ENCODE data around the gene KRTAP13-1.

Gene KRTAP13-1

GRCh38 chr21:30439975-30440374, 44.1 kb downstream of the KRTAP13-1 start, which contains the start of gene KRTAP15-1:
TSS of gene KRTAP15-1 (plus strand) at chr21:30440275. CDS start at chr21:30440328, 53 bp downstream.
- TF ChIP-seq EP300 (IDR thresholded peaks at IDR 0.05; ENCODE audit: borderline replicate concordance): no peak
- no peak for TF ChIP-seq RAD21 (IDR thresholded peaks at IDR 0.05; ENCODE audit: low read depth)

- TF ChIP-seq RAD21 (IDR thresholded peaks at IDR 0.05; ENCODE audit: low read depth) (no peak), REST (IDR thresholded peaks at IDR 0.05; ENCODE audit: low read depth) (no peak), EGR1 (IDR thresholded peaks at IDR 0.05) (no peak), ZBTB7A (IDR thresholded peaks at IDR 0.05; ENCODE audit: low read depth) (no peak), CREB1 (IDR thresholded peaks at IDR 0.05; ENCODE audit: low read depth) (no peak), YY1 (IDR thresholded peaks at IDR 0.05; ENCODE audit: low read depth) (no peak), EP300 (IDR thresholded peaks at IDR 0.05; ENCODE audit: borderline replicate concordance) (no peak), TEAD4 (IDR thresholded peaks at IDR 0.05) (no peak), USF1 (IDR thresholded peaks at IDR 0.05) (no peak), CEBPB (IDR thresholded peaks at IDR 0.05) (no peak), FOXM1 (IDR thresholded peaks at IDR 0.05; ENCODE audit: borderline replicate concordance, low read depth) (no peak), TAF1 (IDR thresholded peaks at IDR 0.05; ENCODE audit: low read depth) (no peak), NFIC (IDR thresholded peaks at IDR 0.05) (no peak), MAX (IDR thresholded peaks at IDR 0.05) (no peak), TCF12 (IDR thresholded peaks at IDR 0.05; ENCODE audit: low read depth) (no peak)
Measured at GRCh38 chr21:30443226-30443625, 47.4 kb downstream of the KRTAP13-1 start.

GRCh38 chr21:30444204-30444603, 48.4 kb downstream of the KRTAP13-1 start:
- TF ChIP-seq EGR1 (IDR thresholded peaks at IDR 0.05) (no peak), ZBTB7A (IDR thresholded peaks at IDR 0.05; ENCODE audit: low read depth) (no peak), USF1 (IDR thresholded peaks at IDR 0.05) (no peak), RAD21 (IDR thresholded peaks at IDR 0.05; ENCODE audit: low read depth) (no peak), EP300 (IDR thresholded peaks at IDR 0.05; ENCODE audit: borderline replicate concordance) (no peak), TEAD4 (IDR thresholded peaks at IDR 0.05) (no peak), YY1 (IDR thresholded peaks at IDR 0.05; ENCODE audit: low read depth) (no peak), FOXM1 (IDR thresholded peaks at IDR 0.05; ENCODE audit: borderline replicate concordance, low read depth) (no peak), CREB1 (IDR thresholded peaks at IDR 0.05; ENCODE audit: low read depth) (no peak), NFIC (IDR thresholded peaks at IDR 0.05) (no peak), MAX (IDR thresholded peaks at IDR 0.05) (no peak), CEBPB (IDR thresholded peaks at IDR 0.05) (no peak), TCF12 (IDR thresholded peaks at IDR 0.05; ENCODE audit: low read depth) (no peak)

Data from Ishikawa (cell line).